HG03460 (cell line): ENCODE results near the gene DRC1.

Experiments
- ATAC-seq: cut with Tn5 transposase; IDR thresholded peaks from one replicate; pipeline ENCODE4 v1.9.1; 2021; ENCODE audit not compliant: unreplicated experiment

Gene DRC1

DNA sequence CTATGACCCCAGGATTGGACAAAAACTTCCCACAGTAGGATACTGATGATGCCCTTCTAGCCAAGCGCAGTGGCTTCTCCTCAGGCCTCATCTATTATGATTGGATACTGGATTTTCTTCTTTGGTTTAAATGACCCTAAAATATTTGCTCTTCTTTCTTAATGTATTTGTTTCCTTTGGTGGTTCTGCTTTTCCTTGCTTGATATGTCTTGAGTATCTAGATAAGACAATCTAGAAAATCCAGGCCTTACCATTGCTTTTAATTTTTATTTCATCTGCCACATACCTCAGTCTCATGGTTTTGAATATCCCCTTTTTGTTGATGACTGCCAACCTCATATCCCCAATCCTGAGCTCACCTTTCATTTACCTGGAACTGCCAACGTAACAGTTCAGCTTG is 40.6 kb downstream of the DRC1 start:
- ATAC-seq, result no peak

DNA sequence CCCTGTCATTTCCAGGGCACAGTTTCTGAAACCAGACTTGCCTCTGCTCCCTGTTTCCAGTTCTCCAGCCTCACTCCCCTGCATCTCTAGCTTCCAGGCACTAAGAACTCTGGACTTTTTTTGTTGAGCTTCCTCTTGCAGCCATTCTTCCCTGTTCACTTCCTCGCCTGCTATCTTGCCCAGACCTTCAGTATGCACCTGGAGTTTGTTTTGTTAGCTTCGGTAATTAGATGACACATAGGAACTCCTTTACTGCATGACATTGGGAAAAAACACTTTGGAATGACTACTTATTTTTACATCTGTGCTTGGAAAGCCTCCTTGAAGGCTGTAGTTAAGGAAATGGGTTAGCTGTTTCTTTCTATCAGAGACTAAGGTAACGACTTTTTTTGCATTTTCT is 41.0 kb downstream of the DRC1 start:
- no peak for ATAC-seq

GRCh38 chr2:26444236-26444635 is 42.5 kb downstream of the DRC1 start:
- no peak for ATAC-seq

DNA sequence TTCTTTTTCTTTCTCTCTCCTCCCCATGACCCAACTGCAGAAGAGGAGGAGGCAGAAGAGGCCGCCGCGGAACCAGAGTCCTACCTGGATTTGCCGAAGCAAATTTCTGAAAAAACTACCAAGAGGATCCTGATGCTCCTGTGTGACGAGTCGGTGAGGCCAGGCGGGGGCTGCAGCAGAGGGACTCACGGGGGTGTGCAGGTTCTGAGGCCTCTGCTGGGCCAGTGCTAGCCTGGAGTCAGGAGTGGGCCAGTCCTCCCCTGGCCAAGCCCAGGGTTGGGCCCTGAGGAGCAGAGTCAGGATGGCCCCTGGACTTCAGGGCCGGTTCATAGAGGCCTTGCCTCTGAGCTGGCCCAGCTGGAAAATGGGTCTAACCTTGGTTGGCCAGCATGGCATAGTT is 46.9 kb downstream of the DRC1 start:
- no peak for ATAC-seq

DNA sequence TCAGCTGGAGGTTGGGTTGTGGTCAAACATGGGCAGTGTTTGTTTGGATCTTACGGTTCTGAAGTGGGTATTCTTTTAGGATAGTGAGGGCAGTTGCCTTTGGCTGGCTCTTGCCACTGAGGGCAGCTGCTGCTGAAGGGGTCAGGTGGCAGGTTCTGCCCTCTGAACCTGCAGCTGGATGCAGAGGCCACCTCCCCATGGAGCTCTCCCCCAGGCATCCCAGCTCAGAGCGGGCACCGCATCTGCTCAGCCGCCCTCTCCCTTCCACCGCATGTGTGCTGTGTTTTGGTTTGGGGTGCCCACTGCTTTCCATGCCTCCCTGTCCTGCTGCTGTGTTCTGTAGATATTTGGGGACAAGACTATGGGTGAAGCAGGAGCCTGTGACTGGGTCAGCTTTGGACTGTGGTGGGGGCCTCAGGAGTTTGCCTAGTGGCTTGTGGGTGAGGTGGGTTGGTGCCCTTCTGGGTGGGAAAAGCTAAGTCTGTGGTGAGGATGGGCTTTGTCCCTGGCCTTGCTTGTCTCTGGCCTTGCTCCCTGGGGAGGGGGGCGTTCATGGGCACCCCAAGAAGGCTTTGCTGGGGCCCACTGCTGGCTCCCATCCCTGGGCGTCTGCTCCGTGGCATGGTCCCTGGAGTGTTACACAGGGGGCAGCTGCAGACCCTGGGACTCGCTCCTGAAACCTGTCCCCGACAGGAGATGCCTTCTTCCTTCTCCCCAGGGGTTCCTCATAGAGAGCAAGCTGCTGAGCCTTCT is 47.7 kb downstream of the DRC1 start:
- ATAC-seq, result no peak

- no peak for ATAC-seq
These were observed 48.4 kb downstream of the DRC1 start for GRCh38 chr2:26450031-26450635.

GRCh38 chr2:26451700-26452099 is 50.0 kb downstream of the DRC1 start:
- no peak for ATAC-seq

DNA sequence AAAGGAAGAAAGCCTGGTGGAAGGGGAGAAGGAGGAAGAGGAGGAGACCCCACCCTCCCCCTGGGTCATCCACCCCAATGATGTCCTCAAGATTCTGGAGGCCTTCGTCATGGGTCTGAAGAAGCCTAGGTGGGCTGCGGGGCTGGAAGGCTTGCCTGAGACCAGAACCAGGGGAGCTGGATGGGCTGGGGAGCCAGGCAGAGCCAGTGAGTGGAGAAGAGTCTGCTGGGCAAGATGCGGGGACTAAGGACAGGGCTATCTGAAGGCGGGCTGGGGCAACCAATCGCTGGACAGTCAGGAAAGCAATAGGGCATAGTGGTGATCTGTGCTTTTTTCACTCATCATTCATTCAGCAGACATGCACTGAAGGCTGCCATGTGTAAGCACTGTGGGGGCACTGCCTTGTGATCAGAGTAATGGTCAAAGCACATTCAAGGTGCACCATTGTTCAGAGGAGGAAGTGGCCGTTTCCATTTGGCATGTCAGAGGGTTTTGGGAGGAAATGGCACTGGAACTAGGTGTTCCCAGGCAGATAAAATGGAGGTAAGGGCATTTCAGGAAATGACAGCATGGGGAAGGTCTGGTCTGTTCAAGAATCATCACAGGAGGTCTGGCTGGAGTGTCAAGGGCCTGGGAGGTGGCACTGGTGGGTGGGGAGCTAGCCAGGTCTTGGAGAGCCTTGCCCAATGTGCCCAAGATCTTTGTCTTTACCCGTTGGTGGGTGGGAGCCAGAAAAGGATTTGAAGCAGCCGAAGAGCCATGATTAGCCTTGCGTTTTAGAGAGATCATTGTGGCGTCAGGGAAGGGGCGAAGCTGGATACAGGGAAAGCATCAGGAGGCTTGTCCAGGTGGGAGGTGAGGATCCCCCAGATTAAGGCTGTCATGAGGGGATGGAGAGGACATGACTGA is 52.0 kb downstream of the DRC1 start:
- ATAC-seq, result no peak

GRCh38 chr2:26454561-26455001 is 52.9 kb downstream of the DRC1 start:
- ATAC-seq, result no peak

- no peak for ATAC-seq
These were observed 53.4 kb downstream of the DRC1 start for GRCh38 chr2:26455037-26455669.

GRCh38 chr2:26455670-26456439 is 54.1 kb downstream of the DRC1 start:
- ATAC-seq, result no peak

DNA sequence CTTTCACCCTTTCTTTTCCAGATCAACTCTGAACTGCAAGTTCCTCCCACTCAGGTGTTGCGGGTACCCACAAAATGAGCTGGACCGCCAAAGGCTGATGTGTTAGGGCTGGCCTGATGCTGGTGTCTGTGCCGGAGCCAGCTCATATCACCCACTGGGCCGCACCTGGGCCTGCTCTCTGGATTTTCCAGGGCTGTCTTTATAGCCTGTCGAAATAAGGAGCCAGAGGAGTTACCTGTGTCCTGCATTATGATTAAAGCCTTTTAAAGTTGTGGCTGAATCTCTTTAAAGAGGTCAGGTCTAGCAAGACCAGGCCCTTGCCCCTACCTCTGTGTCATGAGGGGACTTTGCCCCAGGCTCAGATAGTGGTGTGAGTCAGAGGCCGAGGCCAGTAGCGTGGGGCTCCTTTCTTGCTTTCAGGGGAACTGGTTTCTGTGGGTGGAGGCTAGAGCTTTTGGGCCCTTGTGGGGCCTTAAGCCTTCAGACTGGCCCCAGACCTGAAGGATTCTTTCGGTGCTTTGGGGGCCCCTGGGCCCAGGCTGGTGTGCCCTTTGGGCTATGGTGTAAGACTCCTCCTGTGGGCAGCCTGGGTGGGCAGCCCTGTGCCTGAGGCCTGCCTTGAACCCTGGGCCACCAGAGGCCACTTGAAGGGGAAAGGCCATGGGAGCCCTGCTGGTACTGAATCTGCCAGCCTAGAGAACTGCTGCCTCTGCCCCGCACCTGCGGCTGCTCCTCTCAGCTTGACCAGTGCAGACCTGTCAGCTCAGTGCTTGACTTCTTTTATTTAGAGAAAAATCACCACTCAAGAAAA is 54.9 kb downstream of the DRC1 start:
- ATAC-seq, result no peak

DNA sequence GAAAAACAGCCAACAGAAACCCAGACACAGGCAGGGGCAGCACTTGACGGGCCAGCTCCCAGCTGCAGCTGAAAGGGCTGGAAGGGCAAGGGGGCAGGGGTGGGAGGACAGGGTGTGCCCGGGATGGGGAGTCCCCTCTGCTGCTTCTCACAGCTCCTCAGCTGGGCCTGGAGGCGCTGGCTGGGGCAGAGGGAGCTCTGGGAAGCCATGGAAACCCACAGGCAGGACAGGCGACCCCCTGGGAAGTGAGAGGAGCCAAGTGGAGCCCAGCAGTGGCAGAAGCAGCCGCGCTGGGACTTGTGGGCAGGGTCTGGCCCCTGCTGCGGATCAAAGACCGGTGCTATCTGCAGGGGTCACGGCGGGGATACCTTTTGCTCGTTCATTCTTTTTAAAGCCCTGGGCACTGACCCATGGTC is 55.5 kb downstream of the DRC1 start:
- no peak for ATAC-seq

- ATAC-seq, result no peak
These were observed 56.1 kb downstream of the DRC1 start for GRCh38 chr2:26457695-26458364.

DNA sequence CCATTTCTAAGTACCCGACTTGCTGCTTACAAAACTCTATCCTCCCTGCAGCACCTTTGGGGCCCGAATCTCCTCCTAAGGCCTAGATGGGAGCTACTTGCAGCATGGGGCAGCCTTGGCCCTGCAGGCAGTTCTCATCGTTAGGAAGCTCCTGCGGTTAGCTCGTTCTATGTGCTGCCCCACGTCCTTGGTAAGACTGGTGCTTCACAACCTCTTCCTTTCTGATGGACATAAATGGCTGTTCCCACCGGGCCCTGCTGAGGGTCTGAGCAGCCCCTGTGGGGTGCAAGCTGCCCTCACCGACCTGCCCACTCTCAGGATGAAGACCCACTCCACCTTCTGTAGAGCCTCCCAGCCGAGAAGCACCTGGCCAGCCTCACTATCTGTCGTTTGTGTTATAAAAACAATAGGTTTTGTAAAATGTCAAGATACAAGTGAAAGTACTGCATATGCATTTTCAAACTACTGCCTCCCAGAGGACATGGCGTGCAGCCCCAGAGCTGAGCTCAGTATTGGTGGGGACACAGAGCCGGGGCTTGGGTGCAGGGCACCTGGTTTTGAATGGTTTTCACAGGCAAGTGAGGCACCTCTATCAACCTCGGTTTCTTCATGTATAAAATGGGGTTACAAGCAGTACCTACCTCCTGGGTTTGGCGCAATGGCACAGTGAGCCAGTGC is 56.8 kb downstream of the DRC1 start:
- no peak for ATAC-seq

DNA sequence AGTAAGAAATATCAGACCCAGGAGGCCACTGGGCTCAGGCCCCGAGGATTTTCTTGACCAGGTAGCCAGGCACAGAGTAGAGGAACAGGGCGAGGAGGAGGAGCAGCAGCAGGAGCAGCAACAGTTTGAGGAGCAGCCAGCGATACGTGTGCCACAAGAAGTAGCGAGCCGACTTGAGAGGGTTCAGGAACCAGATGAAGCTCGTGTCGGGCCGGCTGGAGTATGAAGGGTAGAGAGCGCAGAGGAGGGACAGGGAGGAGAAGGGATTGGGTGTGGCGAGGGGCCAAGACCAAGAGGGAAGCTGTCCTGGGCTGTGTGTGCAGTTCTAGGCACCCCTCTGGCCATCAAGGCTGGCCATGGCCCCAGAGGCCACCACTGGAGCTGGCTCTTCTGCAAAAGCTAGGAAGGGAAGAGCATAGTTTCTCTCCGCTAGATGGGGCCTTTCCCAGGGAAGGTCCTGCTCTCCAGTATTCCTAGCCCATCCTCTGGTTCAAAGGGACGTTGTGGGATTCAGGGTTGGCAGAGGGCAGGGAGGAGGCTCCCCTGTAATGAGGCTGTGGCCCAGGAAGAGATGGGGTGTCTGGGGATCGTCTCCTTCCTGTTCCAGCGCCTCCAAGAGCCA is 58.4 kb downstream of the DRC1 start:
- no peak for ATAC-seq

- ATAC-seq, result no peak
These were observed 58.9 kb downstream of the DRC1 start for GRCh38 chr2:26460613-26461031.

DNA sequence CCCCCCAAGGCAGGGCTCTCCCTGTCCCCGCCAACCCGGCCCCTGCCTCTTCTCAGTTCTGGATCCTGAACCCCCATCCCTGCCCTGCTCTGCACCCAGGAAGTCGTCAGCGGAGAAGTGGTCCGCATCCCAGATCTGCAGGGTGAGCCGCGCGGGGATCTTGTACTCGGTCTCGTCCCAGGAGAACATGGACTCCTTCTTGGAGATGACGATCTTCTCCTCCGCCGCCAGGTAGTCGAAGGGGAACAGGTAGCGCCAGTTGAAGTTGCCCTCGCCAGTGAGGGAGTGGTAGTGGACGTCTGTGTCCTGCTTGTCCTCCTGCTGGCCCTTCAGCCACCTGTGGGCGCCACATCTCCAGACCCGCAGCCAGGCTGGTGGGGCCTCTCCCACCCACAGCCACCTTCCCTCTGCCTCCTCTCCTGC is 59.9 kb downstream of the DRC1 start:
- no peak for ATAC-seq
